HepG2 (cell line): Measurements from ENCODE around the gene FBXW8. TPM values are rescaled to one million over a fixed set of nuclear protein-coding genes. Genes with fewer than 3 reads are reported as not detected.

Experiments used
- BRD4 ChIP-seq: sonication (generic); formaldehyde crosslinking; IDR thresholded peaks from 2 replicates; pipeline ENCODE4 v1.4.0; 2020; ENCODE audit warnings: missing genetic modification reagents
- DR1 ChIP-seq: sonication (generic); formaldehyde crosslinking; IDR thresholded peaks from 2 replicates; pipeline ENCODE4 v1.8.0; 2021; ENCODE audit warnings: mild to moderate bottlenecking, missing genetic modification reagents, inconsistent platforms
- HOXA5 ChIP-seq: sonication (generic); formaldehyde crosslinking; IDR thresholded peaks from 2 replicates; pipeline ENCODE4 v1.4.0; 2020; ENCODE audit warnings: missing genetic modification reagents
- RBM22 ChIP-seq: fragments of 200-400 bp; formaldehyde crosslinking; optimal IDR thresholded peaks from 2 replicates; pipeline ENCODE3; 2017; ENCODE audit warnings: mild to moderate bottlenecking, low read length, moderate library complexity
- RFX3 ChIP-seq: IDR thresholded peaks from 2 replicates; pipeline ENCODE4 v1.6.1; 2016; ENCODE audit warnings: missing biosample characterization, missing genetic modification reagents
- SMAD9 ChIP-seq: sonication (generic); formaldehyde crosslinking; IDR thresholded peaks from 2 replicates; pipeline ENCODE4 v1.5.1; 2020; ENCODE audit warnings: mild to moderate bottlenecking, missing genetic modification reagents
- SP1 ChIP-seq, 2 experiments: fragments of 450-650 bp in 1 of 2; sonication (generic) in 1 of 2; formaldehyde crosslinking in 1 of 2; IDR thresholded peaks; 2 replicates each; pipeline versions ENCODE4 v1.4.0 to v1.6.1; 2016 to 2020; ENCODE audit warnings: missing genetic modification reagents in 1 of 2
- SP4 ChIP-seq: sonication (generic); formaldehyde crosslinking; IDR thresholded peaks from 2 replicates; pipeline ENCODE4 v1.8.1; 2023; ENCODE audit warnings: mild to moderate bottlenecking, missing genetic modification reagents
- ZNF224 ChIP-seq: sonication (generic); formaldehyde crosslinking; IDR thresholded peaks from 2 replicates; pipeline ENCODE4 v1.5.0; 2020; ENCODE audit warnings: mild to moderate bottlenecking, missing genetic modification reagents
- ZNF652 ChIP-seq: IDR thresholded peaks from 2 replicates; pipeline ENCODE4 v1.6.1; 2016; ENCODE audit warnings: low read depth, borderline replicate concordance
- polyA plus RNA-seq, 8 experiments: library from polyadenylated mRNA; depleted of rRNA in 3 of 8; stranded (reverse) in 7 of 8; unstranded in 1 of 8; fragments of >200 nt; fragmentation: Illumina TruSeq in 4 of 8; extraction: Trizol in 4 of 8; gene quantifications; 2 replicates each; pipeline versions ENCODE4 v1.2.1 to v1.2.3, GENCODE V29; 2011 to 2016; ENCODE audit warnings: low read depth in 4 of 8, missing spikeins in 1 of 8, mixed read lengths in 1 of 8; ENCODE audit not compliant: insufficient read depth in 1 of 8
- total RNA-seq, 5 experiments: library from RNA; depleted of rRNA; stranded (reverse); fragments of >200 nt; fragmentation: Illumina TruSeq; extraction: Trizol; gene quantifications; 2 replicates each; pipeline ENCODE4 v1.2.3, GENCODE V29; 2016; ENCODE audit warnings: low read depth in 1 of 5
- TF ChIP-seq, protein P1 (sequence below): sonication (generic); formaldehyde crosslinking; IDR thresholded peaks from 2 replicates; pipeline ENCODE4 v1.5.1; 2020; ENCODE audit warnings: mild to moderate bottlenecking, missing genetic modification reagents, borderline replicate concordance
- TF ChIP-seq, protein P2 (sequence below): IDR thresholded peaks from 2 replicates; pipeline ENCODE4 v1.4.0; 2020; ENCODE audit warnings: mild to moderate bottlenecking, missing genetic modification reagents
- TF ChIP-seq, protein P3 (sequence below): sonication (generic); formaldehyde crosslinking; IDR thresholded peaks from 2 replicates; pipeline ENCODE4 v1.8.1; 2023; ENCODE audit warnings: mild to moderate bottlenecking, missing genetic modification reagents

FBXW8 gene
- total and polyA plus RNA-seq, 2 of the 13 experiments (the other 11 are each of a cell fraction or from before 2014, with no cell fraction given) = 5.1 to 5.9 TPM

DNA sequence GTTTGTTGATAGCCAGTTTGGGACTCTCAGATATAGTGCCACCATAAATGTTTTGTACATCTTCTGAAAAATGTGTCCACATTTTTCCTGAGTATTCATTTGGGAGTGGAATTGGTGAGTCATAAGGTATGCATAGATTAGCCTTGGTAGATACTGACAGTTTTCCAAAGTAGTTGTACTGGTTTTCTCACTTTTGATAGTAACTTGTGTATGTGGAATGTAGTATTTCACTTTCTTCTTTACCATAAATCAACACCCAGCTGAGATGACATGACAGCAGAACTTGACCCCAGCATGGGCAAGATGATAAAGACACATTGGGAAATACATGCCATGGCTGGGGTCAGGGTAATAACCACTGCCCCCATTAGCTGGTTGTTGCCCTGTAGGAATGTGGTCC, 5.4 kb downstream of the FBXW8 start (continued):
- TF ChIP-seq, protein P1, sequence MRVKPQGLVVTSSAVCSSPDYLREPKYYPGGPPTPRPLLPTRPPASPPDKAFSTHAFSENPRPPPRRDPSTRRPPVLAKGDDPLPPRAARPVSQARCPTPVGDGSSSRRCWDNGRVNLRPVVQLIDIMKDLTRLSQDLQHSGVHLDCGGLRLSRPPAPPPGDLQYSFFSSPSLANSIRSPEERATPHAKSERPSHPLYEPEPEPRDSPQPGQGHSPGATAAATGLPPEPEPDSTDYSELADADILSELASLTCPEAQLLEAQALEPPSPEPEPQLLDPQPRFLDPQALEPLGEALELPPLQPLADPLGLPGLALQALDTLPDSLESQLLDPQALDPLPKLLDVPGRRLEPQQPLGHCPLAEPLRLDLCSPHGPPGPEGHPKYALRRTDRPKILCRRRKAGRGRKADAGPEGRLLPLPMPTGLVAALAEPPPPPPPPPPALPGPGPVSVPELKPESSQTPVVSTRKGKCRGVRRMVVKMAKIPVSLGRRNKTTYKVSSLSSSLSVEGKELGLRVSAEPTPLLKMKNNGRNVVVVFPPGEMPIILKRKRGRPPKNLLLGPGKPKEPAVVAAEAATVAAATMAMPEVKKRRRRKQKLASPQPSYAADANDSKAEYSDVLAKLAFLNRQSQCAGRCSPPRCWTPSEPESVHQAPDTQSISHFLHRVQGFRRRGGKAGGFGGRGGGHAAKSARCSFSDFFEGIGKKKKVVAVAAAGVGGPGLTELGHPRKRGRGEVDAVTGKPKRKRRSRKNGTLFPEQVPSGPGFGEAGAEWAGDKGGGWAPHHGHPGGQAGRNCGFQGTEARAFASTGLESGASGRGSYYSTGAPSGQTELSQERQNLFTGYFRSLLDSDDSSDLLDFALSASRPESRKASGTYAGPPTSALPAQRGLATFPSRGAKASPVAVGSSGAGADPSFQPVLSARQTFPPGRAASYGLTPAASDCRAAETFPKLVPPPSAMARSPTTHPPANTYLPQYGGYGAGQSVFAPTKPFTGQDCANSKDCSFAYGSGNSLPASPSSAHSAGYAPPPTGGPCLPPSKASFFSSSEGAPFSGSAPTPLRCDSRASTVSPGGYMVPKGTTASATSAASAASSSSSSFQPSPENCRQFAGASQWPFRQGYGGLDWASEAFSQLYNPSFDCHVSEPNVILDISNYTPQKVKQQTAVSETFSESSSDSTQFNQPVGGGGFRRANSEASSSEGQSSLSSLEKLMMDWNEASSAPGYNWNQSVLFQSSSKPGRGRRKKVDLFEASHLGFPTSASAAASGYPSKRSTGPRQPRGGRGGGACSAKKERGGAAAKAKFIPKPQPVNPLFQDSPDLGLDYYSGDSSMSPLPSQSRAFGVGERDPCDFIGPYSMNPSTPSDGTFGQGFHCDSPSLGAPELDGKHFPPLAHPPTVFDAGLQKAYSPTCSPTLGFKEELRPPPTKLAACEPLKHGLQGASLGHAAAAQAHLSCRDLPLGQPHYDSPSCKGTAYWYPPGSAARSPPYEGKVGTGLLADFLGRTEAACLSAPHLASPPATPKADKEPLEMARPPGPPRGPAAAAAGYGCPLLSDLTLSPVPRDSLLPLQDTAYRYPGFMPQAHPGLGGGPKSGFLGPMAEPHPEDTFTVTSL = no peak
- TF ChIP-seq SP1 (IDR thresholded peaks at IDR 0.05) (no peak), SP1 (CRISPR knock-in tag; IDR thresholded peaks at IDR 0.05) (no peak), RFX3 (CRISPR knock-in tag) (no peak), ZNF224 (CRISPR knock-in tag) (no peak), SMAD9 (no peak), ZNF652 (CRISPR knock-in tag) (no peak), BRD4 (CRISPR knock-in tag) (no peak), DR1 (CRISPR knock-in tag) (no peak), RBM22 (no peak), HOXA5 (CRISPR knock-in tag) (no peak), SP4 (no peak)
- TF ChIP-seq, protein P2, sequence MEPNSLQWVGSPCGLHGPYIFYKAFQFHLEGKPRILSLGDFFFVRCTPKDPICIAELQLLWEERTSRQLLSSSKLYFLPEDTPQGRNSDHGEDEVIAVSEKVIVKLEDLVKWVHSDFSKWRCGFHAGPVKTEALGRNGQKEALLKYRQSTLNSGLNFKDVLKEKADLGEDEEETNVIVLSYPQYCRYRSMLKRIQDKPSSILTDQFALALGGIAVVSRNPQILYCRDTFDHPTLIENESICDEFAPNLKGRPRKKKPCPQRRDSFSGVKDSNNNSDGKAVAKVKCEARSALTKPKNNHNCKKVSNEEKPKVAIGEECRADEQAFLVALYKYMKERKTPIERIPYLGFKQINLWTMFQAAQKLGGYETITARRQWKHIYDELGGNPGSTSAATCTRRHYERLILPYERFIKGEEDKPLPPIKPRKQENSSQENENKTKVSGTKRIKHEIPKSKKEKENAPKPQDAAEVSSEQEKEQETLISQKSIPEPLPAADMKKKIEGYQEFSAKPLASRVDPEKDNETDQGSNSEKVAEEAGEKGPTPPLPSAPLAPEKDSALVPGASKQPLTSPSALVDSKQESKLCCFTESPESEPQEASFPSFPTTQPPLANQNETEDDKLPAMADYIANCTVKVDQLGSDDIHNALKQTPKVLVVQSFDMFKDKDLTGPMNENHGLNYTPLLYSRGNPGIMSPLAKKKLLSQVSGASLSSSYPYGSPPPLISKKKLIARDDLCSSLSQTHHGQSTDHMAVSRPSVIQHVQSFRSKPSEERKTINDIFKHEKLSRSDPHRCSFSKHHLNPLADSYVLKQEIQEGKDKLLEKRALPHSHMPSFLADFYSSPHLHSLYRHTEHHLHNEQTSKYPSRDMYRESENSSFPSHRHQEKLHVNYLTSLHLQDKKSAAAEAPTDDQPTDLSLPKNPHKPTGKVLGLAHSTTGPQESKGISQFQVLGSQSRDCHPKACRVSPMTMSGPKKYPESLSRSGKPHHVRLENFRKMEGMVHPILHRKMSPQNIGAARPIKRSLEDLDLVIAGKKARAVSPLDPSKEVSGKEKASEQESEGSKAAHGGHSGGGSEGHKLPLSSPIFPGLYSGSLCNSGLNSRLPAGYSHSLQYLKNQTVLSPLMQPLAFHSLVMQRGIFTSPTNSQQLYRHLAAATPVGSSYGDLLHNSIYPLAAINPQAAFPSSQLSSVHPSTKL = no peak
- TF ChIP-seq, protein P3, sequence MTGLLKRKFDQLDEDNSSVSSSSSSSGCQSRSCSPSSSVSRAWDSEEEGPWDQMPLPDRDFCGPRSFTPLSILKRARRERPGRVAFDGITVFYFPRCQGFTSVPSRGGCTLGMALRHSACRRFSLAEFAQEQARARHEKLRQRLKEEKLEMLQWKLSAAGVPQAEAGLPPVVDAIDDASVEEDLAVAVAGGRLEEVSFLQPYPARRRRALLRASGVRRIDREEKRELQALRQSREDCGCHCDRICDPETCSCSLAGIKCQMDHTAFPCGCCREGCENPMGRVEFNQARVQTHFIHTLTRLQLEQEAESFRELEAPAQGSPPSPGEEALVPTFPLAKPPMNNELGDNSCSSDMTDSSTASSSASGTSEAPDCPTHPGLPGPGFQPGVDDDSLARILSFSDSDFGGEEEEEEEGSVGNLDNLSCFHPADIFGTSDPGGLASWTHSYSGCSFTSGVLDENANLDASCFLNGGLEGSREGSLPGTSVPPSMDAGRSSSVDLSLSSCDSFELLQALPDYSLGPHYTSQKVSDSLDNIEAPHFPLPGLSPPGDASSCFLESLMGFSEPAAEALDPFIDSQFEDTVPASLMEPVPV = no peak
